K562 (cell line): ENCODE results near the gene MADCAM1. TPM values are rescaled to one million over a fixed set of nuclear protein-coding genes. Genes with fewer than 3 reads are reported as not detected.

ENCODE experiments used
- CEBPG ChIP-seq, 3 experiments: fragments of 200-800 bp in 1 of 3; sonication (Bioruptor generic) in 1 of 3; sonication (generic) in 1 of 3; formaldehyde crosslinking in 1 of 3; IDR thresholded peaks in 2 of 3; conservative IDR thresholded peaks in 1 of 3; 2 replicates each; pipeline versions ENCODE4 v1.6.1 to v1.8.0; 2016 to 2022; ENCODE audit warnings: missing compliant biosample characterization in 2 of 3, missing genetic modification characterization in 2 of 3, mild to moderate bottlenecking in 1 of 3, missing genetic modification reagents in 1 of 3
- GABPA ChIP-seq: fragments of 200-800 bp; sonication (Bioruptor generic); conservative IDR thresholded peaks from 2 replicates; pipeline ENCODE4 v1.6.1; 2016; ENCODE audit warnings: low read depth, missing genetic modification characterization, missing compliant biosample characterization
- HDAC8 ChIP-seq: fragments of 450-650 bp; IDR thresholded peaks from 2 replicates; pipeline ENCODE4 v1.6.1; 2016; ENCODE audit warnings: mild to moderate bottlenecking, missing genetic modification characterization, moderate library complexity, missing compliant biosample characterization
- HDGF ChIP-seq: fragments of 450-650 bp; IDR thresholded peaks from 2 replicates; pipeline ENCODE4 v1.6.1; 2016
- HMG20A ChIP-seq: fragments of 450-650 bp; formaldehyde crosslinking; conservative IDR thresholded peaks from 2 replicates; pipeline ENCODE4 v1.4.0; 2020; ENCODE audit warnings: mild to moderate bottlenecking, mixed read lengths
- HNRNPL ChIP-seq: fragments of 200-400 bp; formaldehyde crosslinking; IDR thresholded peaks from 2 replicates; pipeline ENCODE4 v1.6.1; 2017; ENCODE audit warnings: low read depth, mild to moderate bottlenecking, low read length
- MBD2 ChIP-seq: sonication (generic); IDR thresholded peaks from 2 replicates; pipeline ENCODE4 v1.6.1; 2016; ENCODE audit warnings: low read depth, borderline replicate concordance
- MED1 ChIP-seq: sonication (generic); formaldehyde crosslinking; IDR thresholded peaks from 2 replicates; pipeline ENCODE4 v1.8.1; 2023; ENCODE audit warnings: missing genetic modification reagents, borderline replicate concordance
- MYNN ChIP-seq, 2 experiments: sonication (generic); formaldehyde crosslinking in 1 of 2; IDR thresholded peaks; 2 replicates each; pipeline versions ENCODE4 v1.5.0 to v1.6.1; 2016 to 2020; ENCODE audit warnings: antibody characterized with exemption in 1 of 2, missing genetic modification reagents in 1 of 2
- PTRF ChIP-seq: fragments of 450-650 bp; IDR thresholded peaks from 2 replicates; pipeline ENCODE4 v1.6.1; 2016; ENCODE audit warnings: mild to moderate bottlenecking, missing genetic modification characterization, missing compliant biosample characterization
- PTTG1 ChIP-seq: fragments of 450-650 bp; IDR thresholded peaks from 2 replicates; pipeline ENCODE4 v1.6.1; 2016; ENCODE audit warnings: low read depth, mild to moderate bottlenecking, missing genetic modification characterization, missing compliant biosample characterization
- RCOR1 ChIP-seq, 2 experiments: IDR thresholded peaks; 2 replicates each; pipeline ENCODE4 v1.6.1; 2012; ENCODE audit warnings: low read depth in 2 of 2, low read length in 2 of 2, borderline replicate concordance in 1 of 2, improper control_type of control experiment in 1 of 2
- TEAD2 ChIP-seq: fragments of 450-650 bp; IDR thresholded peaks from 2 replicates; pipeline ENCODE4 v1.6.1; 2016; ENCODE audit warnings: missing genetic modification characterization, control low read depth, missing compliant biosample characterization
- ZBTB8A ChIP-seq: fragments of 450-650 bp; IDR thresholded peaks from 2 replicates; pipeline ENCODE4 v1.6.1; 2018; ENCODE audit warnings: mild to moderate bottlenecking, moderate library complexity; ENCODE audit not compliant: partially characterized antibody
- ZKSCAN8 ChIP-seq: fragments of 200-800 bp; sonication (Bioruptor generic); IDR thresholded peaks from 2 replicates; pipeline ENCODE4 v1.6.1; 2016; ENCODE audit warnings: missing genetic modification characterization, missing compliant biosample characterization
- ZNF282 ChIP-seq: sonication (generic); formaldehyde crosslinking; IDR thresholded peaks from 2 replicates; pipeline ENCODE4 v1.8.1; 2023; ENCODE audit warnings: missing genetic modification reagents
- ZNF445 ChIP-seq: fragments of 250-450 bp; sonication (Bioruptor Pico); IDR thresholded peaks from 2 replicates; pipeline ENCODE4 v1.4.0; 2020; ENCODE audit warnings: low read depth, mild to moderate bottlenecking, moderate library complexity
- ZNF717 ChIP-seq: fragments of 250-450 bp; sonication (Bioruptor Pico); IDR thresholded peaks from 2 replicates; pipeline ENCODE4 v1.5.0; 2021
- polyA plus RNA-seq, 8 experiments: library from polyadenylated mRNA; depleted of rRNA in 4 of 8; stranded (reverse) in 5 of 8; unstranded in 3 of 8; fragments of >200 nt; fragmentation: Nextera tagmentation in 2 of 8; fragmentation: Illumina TruSeq in 1 of 8; extraction: Ambion mirVana in 2 of 8; extraction: Trizol in 1 of 8; gene quantifications; 2 replicates each; pipeline versions ENCODE4 v1.2.1 to v1.2.3, GENCODE V29; 2011 to 2014; ENCODE audit warnings: inconsistent platforms in 1 of 8, missing spikeins in 1 of 8
- total RNA-seq, 7 experiments: library from RNA; depleted of rRNA in 6 of 7; stranded (reverse); fragments of >200 nt in 6 of 7; fragmentation: Illumina TruSeq in 2 of 7; extraction: Trizol in 2 of 7; gene quantifications; 2 replicates each; pipeline versions ENCODE4 v1.2.1 to v1.2.3, GENCODE V29; 2011 to 2021; ENCODE audit warnings: low replicate concordance in 1 of 7
- TF ChIP-seq, protein P1 (sequence below): fragments of 450-650 bp; conservative IDR thresholded peaks from 2 replicates; pipeline ENCODE4 v1.6.1; 2016; ENCODE audit warnings: missing genetic modification characterization, low read depth, mild to moderate bottlenecking, control low read depth, missing compliant biosample characterization
- TF ChIP-seq, protein P2 (sequence below): fragments of 450-650 bp; IDR thresholded peaks from one replicate; pipeline ENCODE4 v1.6.1; 2018; ENCODE audit warnings: mild to moderate bottlenecking, moderate library complexity; ENCODE audit not compliant: partially characterized antibody
- TF ChIP-seq, protein P3 (sequence below), 2 experiments: fragments of 150-350 bp in 1 of 2; IDR thresholded peaks; 2 replicates each; pipeline ENCODE4 v1.6.1; 2012 to 2016; ENCODE audit warnings: low read depth in 2 of 2, low read length in 2 of 2, mild to moderate bottlenecking in 1 of 2, moderate library complexity in 1 of 2

MADCAM1 gene
- total and polyA plus RNA-seq, 9 of the 15 experiments (the other 6 are each of a cell fraction or from before 2014, with no cell fraction given) = 0.09 to 0.36 (median 0.09) TPM; not detected in 6

DNA sequence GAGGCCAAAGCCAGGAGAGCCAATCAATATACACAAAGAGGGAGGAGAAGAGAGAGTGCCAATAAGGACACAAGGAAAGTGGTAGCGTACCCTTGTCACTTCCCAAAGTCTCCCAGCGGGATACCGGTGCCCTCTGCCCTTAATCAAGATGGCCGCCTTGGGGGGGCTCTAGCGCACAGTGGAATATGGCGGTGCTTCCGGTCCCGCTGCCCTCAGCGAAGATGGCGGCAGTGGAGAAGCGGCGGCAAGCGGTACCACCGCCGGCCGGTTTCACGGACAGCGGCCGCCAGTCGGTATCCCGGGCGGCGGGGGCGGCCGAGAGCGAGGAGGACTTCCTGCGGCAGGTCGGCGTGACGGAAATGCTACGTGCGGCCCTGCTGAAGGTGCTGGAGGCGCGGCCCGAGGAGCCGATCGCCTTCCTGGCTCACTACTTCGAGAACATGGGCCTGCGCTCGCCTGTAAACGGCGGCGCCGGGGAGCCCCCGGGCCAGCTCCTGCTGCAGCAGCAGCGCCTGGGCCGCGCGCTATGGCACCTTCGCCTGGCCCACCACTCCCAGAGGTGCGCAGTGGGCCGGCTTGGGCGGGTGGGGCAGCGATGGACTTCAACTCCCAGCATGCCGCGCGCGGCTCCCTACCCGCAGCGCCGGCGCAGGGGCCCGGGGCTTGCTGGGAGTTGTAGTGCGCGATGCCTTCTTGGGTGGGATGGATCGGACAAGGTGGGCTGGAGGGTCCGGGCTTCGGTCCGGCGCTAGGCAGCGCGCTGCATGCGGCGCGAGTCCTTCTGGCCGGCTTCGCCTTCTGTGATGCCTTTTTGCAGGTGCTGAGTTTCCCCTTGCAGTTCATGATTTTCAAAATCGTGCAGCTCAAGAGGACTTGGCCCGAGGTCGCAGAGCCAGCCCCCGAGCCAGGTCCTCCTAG lies 11.3 kb downstream of the MADCAM1 start, which contains the start of gene TPGS1 (continued):
- TF ChIP-seq GABPA (peak; percentile 99), TEAD2 (tag) (no peak), PTRF (tag) (no peak), HDAC8 (peak; percentile 91), CEBPG (CRISPR knock-in tag; IDR thresholded peaks at IDR 0.05) (no peak), CEBPG (tag; conservative IDR thresholded peaks at IDR 0.05 in 1 of 2, IDR thresholded peaks at IDR 0.05 in 1 of 2) (no peak), HNRNPL (peak; percentile 59; the same call in 1 of the 2 replicates), MYNN (IDR thresholded peaks at IDR 0.05) (no peak), MYNN (CRISPR knock-in tag; IDR thresholded peaks at IDR 0.05) (no peak), RCOR1 (IDR thresholded peaks at IDR 0.05; ENCODE audit: borderline replicate concordance in 1 of 2, low read depth in 2 of 2, low read length in 2 of 2) (no peak), ZNF282 (CRISPR knock-in tag) (no peak), ZBTB8A (no peak), MBD2 (peak; percentile 87), PTTG1 (tag) (peak; percentile 43; the same call in 1 of the 2 replicates), HMG20A (CRISPR knock-in tag) (no peak), ZNF445 (no peak), ZNF717 (CRISPR knock-in tag) (no peak), ZKSCAN8 (CRISPR knock-in tag) (no peak), MED1 (CRISPR knock-in tag) (no peak), HDGF (no peak)
- TF ChIP-seq, protein P1, sequence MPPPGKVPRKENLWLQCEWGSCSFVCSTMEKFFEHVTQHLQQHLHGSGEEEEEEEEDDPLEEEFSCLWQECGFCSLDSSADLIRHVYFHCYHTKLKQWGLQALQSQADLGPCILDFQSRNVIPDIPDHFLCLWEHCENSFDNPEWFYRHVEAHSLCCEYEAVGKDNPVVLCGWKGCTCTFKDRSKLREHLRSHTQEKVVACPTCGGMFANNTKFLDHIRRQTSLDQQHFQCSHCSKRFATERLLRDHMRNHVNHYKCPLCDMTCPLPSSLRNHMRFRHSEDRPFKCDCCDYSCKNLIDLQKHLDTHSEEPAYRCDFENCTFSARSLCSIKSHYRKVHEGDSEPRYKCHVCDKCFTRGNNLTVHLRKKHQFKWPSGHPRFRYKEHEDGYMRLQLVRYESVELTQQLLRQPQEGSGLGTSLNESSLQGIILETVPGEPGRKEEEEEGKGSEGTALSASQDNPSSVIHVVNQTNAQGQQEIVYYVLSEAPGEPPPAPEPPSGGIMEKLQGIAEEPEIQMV (tag) = peak; percentile 69
- TF ChIP-seq, protein P2, sequence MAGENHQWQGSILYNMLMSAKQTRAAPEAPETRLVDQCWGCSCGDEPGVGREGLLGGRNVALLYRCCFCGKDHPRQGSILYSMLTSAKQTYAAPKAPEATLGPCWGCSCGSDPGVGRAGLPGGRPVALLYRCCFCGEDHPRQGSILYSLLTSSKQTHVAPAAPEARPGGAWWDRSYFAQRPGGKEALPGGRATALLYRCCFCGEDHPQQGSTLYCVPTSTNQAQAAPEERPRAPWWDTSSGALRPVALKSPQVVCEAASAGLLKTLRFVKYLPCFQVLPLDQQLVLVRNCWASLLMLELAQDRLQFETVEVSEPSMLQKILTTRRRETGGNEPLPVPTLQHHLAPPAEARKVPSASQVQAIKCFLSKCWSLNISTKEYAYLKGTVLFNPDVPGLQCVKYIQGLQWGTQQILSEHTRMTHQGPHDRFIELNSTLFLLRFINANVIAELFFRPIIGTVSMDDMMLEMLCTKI = no peak
- TF ChIP-seq, protein P3, sequence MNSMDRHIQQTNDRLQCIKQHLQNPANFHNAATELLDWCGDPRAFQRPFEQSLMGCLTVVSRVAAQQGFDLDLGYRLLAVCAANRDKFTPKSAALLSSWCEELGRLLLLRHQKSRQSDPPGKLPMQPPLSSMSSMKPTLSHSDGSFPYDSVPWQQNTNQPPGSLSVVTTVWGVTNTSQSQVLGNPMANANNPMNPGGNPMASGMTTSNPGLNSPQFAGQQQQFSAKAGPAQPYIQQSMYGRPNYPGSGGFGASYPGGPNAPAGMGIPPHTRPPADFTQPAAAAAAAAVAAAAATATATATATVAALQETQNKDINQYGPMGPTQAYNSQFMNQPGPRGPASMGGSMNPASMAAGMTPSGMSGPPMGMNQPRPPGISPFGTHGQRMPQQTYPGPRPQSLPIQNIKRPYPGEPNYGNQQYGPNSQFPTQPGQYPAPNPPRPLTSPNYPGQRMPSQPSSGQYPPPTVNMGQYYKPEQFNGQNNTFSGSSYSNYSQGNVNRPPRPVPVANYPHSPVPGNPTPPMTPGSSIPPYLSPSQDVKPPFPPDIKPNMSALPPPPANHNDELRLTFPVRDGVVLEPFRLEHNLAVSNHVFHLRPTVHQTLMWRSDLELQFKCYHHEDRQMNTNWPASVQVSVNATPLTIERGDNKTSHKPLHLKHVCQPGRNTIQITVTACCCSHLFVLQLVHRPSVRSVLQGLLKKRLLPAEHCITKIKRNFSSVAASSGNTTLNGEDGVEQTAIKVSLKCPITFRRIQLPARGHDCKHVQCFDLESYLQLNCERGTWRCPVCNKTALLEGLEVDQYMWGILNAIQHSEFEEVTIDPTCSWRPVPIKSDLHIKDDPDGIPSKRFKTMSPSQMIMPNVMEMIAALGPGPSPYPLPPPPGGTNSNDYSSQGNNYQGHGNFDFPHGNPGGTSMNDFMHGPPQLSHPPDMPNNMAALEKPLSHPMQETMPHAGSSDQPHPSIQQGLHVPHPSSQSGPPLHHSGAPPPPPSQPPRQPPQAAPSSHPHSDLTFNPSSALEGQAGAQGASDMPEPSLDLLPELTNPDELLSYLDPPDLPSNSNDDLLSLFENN (IDR thresholded peaks at IDR 0.05; ENCODE audit: low read depth in 2 of 2, low read length in 2 of 2) = 0 out of 4 replicates have a peak, but pooled peaks of 1 of the 2 experiments have one; percentile 21
